ENCODE data around the gene ABRAXAS1.

- TF ChIP-seq CTCF (optimal IDR thresholded peaks at IDR 0.05 in 1 of 3, IDR thresholded peaks at IDR 0.05 in 1 of 3, conservative IDR thresholded peaks at IDR 0.05 in 1 of 3; ENCODE audit: extremely low read depth in 1 of 3, insufficient read depth in 2 of 3, low read length in 3 of 3) (no peak), EZH2 (IDR thresholded peaks at IDR 0.05; ENCODE audit: low read length) (no peak)
Measured at GRCh38 chr4:83522239-83522638, 37.3 kb upstream of the ABRAXAS1 start.

Data from keratinocyte (primary cell).